ENCODE data around the gene SLC5A12.
"Not testable (repeated sequence)": the region's sequence is repeated elsewhere in the genome, so short reads cannot be mapped to it uniquely, and the experiment has no call there.

SLC5A12 gene

GRCh38 chr11:26643314-26643713 lies 78.5 kb downstream of the SLC5A12 start:
- not testable (repeated sequence) for DNase-seq

GRCh38 chr11:26632691-26633159 lies 89.1 kb downstream of the SLC5A12 start:
- no peak for DNase-seq

- no peak for DNase-seq
Observed at GRCh38 chr11:26626346-26626745, 95.5 kb downstream of the SLC5A12 start.

- no peak for DNase-seq
Observed at GRCh38 chr11:26623076-26623659, 98.7 kb downstream of the SLC5A12 start.

GRCh38 chr11:26622181-26622580 lies 99.7 kb downstream of the SLC5A12 start:
- DNase-seq = no peak

GRCh38 chr11:26621132-26621531 lies 100.7 kb downstream of the SLC5A12 start:
- no peak for DNase-seq

GRCh38 chr11:26620282-26621045 lies 101.4 kb downstream of the SLC5A12 start:
- no peak for DNase-seq

- no peak for DNase-seq
Observed at GRCh38 chr11:26618441-26618840, 103.4 kb downstream of the SLC5A12 start.
